Measurements from ENCODE around the gene SHC1. TPM values are rescaled to one million over a fixed set of nuclear protein-coding genes. Genes with fewer than 3 reads are reported as not detected.

Gene SHC1
- total and polyA plus RNA-seq, 2 experiments from 2014 or later = 117 to 211 TPM

DNA sequence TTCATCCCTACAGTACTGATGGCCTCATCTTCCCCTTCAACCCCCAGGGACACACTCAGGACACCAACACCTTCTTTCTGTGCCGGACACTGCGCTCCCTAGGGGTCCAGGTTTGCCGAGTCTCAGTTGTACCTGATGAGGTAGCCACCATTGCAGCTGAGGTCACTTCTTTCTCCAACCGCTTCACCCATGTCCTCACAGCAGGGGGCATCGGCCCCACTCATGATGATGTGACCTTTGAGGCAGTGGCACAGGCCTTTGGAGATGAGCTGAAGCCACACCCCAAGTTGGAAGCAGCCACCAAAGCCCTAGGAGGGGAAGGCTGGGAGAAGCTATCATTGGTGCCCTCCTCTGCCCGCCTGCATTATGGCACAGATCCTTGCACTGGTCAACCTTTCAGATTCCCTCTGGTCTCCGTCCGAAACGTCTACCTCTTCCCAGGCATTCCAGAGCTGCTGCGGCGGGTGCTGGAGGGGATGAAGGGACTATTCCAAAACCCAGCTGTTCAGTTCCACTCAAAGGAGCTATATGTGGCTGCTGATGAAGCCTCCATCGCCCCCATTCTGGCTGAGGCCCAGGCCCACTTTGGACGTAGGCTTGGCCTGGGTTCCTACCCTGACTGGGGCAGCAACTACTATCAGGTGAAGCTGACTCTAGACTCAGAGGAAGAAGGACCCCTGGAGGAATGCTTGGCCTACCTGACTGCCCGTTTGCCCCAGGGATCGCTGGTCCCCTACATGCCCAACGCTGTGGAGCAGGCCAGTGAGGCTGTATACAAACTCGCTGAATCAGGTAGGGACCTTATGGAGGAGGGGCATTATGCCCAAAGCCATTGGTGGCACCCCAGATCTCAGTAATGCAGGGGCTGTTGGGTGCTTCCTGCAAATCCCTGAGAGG is 17.8 kb upstream of the SHC1 start:
- Mint-ChIP-seq H3K9me3 (no peaks in the 10 kb centered on the region; the same call in 2 of the 3 replicates), H3K4me3 (no peak overlapping the region), H3K27ac (peak overlapping the region; percentile 35; the same call in 1 of the 2 replicates), H3K36me3 (ENCODE audit: low read depth) (peaks cover 65% of the 10 kb centered on the region), H3K27me3 (ENCODE audit: insufficient read depth, low read depth, poor library complexity) (peaks cover 13% of the 10 kb centered on the region), H3K4me1 (peaks cover 17% of the 10 kb centered on the region)
- no peak for TF ChIP-seq POLR2AphosphoS5 (IDR thresholded peaks at IDR 0.05; ENCODE audit: low read depth)
- TF ChIP-seq EZH2 (IDR thresholded peaks at IDR 0.05; ENCODE audit: low read depth, unreplicated experiment) = no peak
- no peak for TF ChIP-seq EZH2phosphoT487 (IDR thresholded peaks at IDR 0.05; ENCODE audit: unreplicated experiment)
- TF ChIP-seq ZNF331 (CRISPR knock-in tag; IDR thresholded peaks at IDR 0.05; ENCODE audit: low read depth) = no peak
- no peak for TF ChIP-seq ZNF114 (CRISPR knock-in tag; IDR thresholded peaks at IDR 0.05)
- TF ChIP-seq, protein P1, sequence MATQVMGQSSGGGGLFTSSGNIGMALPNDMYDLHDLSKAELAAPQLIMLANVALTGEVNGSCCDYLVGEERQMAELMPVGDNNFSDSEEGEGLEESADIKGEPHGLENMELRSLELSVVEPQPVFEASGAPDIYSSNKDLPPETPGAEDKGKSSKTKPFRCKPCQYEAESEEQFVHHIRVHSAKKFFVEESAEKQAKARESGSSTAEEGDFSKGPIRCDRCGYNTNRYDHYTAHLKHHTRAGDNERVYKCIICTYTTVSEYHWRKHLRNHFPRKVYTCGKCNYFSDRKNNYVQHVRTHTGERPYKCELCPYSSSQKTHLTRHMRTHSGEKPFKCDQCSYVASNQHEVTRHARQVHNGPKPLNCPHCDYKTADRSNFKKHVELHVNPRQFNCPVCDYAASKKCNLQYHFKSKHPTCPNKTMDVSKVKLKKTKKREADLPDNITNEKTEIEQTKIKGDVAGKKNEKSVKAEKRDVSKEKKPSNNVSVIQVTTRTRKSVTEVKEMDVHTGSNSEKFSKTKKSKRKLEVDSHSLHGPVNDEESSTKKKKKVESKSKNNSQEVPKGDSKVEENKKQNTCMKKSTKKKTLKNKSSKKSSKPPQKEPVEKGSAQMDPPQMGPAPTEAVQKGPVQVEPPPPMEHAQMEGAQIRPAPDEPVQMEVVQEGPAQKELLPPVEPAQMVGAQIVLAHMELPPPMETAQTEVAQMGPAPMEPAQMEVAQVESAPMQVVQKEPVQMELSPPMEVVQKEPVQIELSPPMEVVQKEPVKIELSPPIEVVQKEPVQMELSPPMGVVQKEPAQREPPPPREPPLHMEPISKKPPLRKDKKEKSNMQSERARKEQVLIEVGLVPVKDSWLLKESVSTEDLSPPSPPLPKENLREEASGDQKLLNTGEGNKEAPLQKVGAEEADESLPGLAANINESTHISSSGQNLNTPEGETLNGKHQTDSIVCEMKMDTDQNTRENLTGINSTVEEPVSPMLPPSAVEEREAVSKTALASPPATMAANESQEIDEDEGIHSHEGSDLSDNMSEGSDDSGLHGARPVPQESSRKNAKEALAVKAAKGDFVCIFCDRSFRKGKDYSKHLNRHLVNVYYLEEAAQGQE (IDR thresholded peaks at IDR 0.05; ENCODE audit: unreplicated experiment) = no peak
- TF ChIP-seq CREB1 (CRISPR knock-in tag; IDR thresholded peaks at IDR 0.05; ENCODE audit: low read depth) = no peak
- TF ChIP-seq, protein P2, sequence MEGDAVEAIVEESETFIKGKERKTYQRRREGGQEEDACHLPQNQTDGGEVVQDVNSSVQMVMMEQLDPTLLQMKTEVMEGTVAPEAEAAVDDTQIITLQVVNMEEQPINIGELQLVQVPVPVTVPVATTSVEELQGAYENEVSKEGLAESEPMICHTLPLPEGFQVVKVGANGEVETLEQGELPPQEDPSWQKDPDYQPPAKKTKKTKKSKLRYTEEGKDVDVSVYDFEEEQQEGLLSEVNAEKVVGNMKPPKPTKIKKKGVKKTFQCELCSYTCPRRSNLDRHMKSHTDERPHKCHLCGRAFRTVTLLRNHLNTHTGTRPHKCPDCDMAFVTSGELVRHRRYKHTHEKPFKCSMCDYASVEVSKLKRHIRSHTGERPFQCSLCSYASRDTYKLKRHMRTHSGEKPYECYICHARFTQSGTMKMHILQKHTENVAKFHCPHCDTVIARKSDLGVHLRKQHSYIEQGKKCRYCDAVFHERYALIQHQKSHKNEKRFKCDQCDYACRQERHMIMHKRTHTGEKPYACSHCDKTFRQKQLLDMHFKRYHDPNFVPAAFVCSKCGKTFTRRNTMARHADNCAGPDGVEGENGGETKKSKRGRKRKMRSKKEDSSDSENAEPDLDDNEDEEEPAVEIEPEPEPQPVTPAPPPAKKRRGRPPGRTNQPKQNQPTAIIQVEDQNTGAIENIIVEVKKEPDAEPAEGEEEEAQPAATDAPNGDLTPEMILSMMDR (conservative IDR thresholded peaks at IDR 0.05; ENCODE audit: low read depth in 2 of 2) = no peak
- TF ChIP-seq, protein P3, sequence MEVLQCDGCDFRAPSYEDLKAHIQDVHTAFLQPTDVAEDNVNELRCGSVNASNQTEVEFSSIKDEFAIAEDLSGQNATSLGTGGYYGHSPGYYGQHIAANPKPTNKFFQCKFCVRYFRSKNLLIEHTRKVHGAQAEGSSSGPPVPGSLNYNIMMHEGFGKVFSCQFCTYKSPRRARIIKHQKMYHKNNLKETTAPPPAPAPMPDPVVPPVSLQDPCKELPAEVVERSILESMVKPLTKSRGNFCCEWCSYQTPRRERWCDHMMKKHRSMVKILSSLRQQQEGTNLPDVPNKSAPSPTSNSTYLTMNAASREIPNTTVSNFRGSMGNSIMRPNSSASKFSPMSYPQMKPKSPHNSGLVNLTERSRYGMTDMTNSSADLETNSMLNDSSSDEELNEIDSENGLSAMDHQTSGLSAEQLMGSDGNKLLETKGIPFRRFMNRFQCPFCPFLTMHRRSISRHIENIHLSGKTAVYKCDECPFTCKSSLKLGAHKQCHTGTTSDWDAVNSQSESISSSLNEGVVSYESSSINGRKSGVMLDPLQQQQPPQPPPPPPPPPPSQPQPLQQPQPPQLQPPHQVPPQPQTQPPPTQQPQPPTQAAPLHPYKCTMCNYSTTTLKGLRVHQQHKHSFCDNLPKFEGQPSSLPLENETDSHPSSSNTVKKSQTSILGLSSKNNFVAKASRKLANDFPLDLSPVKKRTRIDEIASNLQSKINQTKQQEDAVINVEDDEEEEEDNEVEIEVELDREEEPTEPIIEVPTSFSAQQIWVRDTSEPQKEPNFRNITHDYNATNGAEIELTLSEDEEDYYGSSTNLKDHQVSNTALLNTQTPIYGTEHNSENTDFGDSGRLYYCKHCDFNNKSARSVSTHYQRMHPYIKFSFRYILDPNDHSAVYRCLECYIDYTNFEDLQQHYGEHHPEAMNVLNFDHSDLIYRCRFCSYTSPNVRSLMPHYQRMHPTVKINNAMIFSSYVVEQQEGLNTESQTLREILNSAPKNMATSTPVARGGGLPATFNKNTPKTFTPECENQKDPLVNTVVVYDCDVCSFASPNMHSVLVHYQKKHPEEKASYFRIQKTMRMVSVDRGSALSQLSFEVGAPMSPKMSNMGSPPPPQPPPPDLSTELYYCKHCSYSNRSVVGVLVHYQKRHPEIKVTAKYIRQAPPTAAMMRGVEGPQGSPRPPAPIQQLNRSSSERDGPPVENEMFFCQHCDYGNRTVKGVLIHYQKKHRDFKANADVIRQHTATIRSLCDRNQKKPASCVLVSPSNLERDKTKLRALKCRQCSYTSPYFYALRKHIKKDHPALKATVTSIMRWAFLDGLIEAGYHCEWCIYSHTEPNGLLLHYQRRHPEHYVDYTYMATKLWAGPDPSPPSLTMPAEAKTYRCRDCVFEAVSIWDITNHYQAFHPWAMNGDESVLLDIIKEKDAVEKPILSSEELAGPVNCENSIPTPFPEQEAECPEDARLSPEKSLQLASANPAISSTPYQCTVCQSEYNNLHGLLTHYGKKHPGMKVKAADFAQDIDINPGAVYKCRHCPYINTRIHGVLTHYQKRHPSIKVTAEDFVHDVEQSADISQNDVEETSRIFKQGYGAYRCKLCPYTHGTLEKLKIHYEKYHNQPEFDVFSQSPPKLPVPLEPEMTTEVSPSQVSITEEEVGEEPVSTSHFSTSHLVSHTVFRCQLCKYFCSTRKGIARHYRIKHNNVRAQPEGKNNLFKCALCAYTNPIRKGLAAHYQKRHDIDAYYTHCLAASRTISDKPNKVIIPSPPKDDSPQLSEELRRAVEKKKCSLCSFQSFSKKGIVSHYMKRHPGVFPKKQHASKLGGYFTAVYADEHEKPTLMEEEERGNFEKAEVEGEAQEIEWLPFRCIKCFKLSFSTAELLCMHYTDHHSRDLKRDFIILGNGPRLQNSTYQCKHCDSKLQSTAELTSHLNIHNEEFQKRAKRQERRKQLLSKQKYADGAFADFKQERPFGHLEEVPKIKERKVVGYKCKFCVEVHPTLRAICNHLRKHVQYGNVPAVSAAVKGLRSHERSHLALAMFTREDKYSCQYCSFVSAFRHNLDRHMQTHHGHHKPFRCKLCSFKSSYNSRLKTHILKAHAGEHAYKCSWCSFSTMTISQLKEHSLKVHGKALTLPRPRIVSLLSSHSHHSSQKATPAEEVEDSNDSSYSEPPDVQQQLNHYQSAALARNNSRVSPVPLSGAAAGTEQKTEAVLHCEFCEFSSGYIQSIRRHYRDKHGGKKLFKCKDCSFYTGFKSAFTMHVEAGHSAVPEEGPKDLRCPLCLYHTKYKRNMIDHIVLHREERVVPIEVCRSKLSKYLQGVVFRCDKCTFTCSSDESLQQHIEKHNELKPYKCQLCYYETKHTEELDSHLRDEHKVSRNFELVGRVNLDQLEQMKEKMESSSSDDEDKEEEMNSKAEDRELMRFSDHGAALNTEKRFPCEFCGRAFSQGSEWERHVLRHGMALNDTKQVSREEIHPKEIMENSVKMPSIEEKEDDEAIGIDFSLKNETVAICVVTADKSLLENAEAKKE (CRISPR knock-in tag; IDR thresholded peaks at IDR 0.05) = no peak
- TF ChIP-seq STAT1 (IDR thresholded peaks at IDR 0.05; ENCODE audit: unreplicated experiment) = no peak
- no peak for TF ChIP-seq JUNB (IDR thresholded peaks at IDR 0.05; ENCODE audit: unreplicated experiment)
- TF ChIP-seq, protein P4, sequence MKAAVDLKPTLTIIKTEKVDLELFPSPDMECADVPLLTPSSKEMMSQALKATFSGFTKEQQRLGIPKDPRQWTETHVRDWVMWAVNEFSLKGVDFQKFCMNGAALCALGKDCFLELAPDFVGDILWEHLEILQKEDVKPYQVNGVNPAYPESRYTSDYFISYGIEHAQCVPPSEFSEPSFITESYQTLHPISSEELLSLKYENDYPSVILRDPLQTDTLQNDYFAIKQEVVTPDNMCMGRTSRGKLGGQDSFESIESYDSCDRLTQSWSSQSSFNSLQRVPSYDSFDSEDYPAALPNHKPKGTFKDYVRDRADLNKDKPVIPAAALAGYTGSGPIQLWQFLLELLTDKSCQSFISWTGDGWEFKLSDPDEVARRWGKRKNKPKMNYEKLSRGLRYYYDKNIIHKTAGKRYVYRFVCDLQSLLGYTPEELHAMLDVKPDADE (IDR thresholded peaks at IDR 0.05) = no peak
- no peak for TF ChIP-seq NANOG (IDR thresholded peaks at IDR 0.05; ENCODE audit: borderline replicate concordance)
- H3K9me2 ChIP-seq (ENCODE audit: insufficient read depth) = no peaks in the 10 kb centered on the region
- no peak for ATAC-seq
- peaks cover 9% of the 10 kb centered on the region for H3K4me1 ChIP-seq (ENCODE audit: insufficient read depth)
- H3K4me2 ChIP-seq = no peak overlapping the region
- H3K27me3 ChIP-seq (ENCODE audit: insufficient read depth) = no peaks in the 10 kb centered on the region
- peaks cover 12% of the 10 kb centered on the region; the same call in 1 of the 2 replicates for H3F3A ChIP-seq (replicated peaks; ENCODE audit: low read depth)
- H3K36me3 ChIP-seq (ENCODE audit: insufficient read depth) = peaks cover 9% of the 10 kb centered on the region; the same call in 1 of the 2 replicates
- no peak for DNase-seq (ENCODE audit: low spot score)
- H4K20me1 ChIP-seq (replicated peaks; ENCODE audit: insufficient read depth) = peaks cover 19% of the 10 kb centered on the region; the same call in 1 of the 2 replicates
- no peak overlapping the region for H2AFZ ChIP-seq
- no peak overlapping the region for H3K4me3 ChIP-seq
- no peak overlapping the region for H3K27ac ChIP-seq (ENCODE audit: low read depth)
- H3K79me2 ChIP-seq (replicated peaks; ENCODE audit: insufficient read depth) = peaks cover 51% of the 10 kb centered on the region
